GM18861 (cell line): Measurements from ENCODE around the gene PTPRR.

Experiments used
- ATAC-seq: cut with Tn5 transposase; IDR thresholded peaks from one replicate; pipeline ENCODE4 v1.9.1; 2021; ENCODE audit not compliant: unreplicated experiment

The PTPRR gene, protein sequence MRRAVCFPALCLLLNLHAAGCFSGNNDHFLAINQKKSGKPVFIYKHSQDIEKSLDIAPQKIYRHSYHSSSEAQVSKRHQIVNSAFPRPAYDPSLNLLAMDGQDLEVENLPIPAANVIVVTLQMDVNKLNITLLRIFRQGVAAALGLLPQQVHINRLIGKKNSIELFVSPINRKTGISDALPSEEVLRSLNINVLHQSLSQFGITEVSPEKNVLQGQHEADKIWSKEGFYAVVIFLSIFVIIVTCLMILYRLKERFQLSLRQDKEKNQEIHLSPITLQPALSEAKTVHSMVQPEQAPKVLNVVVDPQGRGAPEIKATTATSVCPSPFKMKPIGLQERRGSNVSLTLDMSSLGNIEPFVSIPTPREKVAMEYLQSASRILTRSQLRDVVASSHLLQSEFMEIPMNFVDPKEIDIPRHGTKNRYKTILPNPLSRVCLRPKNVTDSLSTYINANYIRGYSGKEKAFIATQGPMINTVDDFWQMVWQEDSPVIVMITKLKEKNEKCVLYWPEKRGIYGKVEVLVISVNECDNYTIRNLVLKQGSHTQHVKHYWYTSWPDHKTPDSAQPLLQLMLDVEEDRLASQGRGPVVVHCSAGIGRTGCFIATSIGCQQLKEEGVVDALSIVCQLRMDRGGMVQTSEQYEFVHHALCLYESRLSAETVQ

DNA sequence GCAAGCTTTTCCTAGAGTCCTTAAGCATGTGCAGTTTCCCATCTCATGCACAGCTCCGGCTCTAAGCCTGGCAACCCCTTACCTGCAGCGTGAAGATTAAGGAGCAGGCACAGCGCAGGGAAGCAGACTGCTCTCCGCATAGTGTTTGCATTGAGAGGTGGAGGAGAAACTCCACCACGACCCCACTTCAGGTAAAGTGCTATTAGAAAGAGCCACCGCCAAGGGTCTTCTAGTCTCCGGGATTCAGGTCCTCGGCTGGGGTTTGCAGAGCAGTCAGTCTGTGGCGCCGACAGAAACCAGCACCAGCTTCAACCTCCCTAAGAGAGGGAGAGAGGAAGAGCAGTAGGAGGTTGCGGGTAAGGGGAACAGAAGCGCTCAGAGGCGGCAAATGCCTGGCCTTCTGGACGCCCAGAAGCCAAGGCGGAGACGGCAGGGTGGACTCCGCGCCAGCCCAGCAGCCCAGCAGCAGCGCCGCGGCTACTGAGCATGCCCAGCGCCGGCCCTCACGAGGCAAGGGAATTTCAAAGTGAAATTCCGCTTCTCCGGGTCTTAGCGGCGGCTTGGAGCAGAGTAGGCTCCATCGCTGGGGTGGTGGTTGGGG is at the start of gene PTPRR:
PTPRR (minus strand) TSS at position 488 of the 601 bp plus-strand sequence; CDS start at position 140, 348 bp downstream.
- no peak for ATAC-seq

DNA sequence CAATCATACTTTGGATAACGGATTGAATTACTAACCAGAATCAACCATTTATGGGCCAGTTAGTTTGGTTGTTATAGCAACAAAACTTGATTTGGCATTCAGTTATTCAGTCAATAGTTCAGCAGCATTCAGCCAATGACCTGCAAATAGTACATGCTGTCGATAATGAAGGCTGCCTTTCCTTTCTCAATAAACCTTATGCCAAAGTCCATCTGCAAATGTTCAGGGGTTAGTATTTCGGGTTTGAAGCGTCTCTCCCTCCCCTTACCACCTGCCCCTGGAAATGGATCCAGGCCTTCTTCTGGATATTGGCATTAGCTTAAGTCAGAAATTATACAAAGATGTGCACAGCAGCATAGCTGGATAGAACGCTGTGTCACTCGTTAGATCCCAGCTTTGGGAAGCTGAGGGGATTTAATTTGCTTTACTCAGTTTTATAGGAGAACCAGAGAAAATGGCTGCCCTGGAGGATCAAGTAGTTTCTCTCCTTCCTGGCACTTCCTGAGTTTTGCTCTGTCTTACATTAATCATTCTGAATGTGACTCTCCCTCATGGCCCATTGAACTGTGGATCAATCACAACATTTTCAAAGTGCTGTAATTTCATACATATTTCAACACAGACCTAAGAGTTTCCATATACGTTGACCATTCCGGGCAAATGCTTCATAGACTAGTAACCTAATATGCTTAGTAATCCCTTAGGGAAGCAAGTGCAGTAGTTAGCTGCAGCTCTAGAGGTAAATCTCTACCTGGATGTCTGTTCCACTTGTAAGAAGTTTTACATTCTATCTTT is 46.7 kb upstream of the PTPRR start:
- no peak for ATAC-seq

DNA sequence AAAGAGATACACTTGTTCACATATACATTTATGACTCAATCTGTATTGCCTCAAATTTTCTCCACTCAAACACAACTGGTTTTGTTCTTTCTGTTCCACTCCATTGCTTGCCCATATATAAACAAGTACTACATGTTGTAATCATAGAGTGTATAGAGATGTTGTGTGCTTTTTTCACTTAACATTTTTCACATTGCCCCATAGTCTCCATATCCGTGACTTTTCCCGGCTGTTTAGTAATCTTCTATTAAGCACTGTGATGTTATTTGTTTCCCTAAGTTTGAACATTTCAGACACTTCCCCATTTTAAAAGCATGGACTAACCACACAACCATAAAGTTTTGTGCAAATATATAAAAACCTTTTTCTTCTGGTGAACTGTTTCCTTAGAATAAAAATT is 45.5 kb upstream of the PTPRR start:
- no peak for ATAC-seq

DNA sequence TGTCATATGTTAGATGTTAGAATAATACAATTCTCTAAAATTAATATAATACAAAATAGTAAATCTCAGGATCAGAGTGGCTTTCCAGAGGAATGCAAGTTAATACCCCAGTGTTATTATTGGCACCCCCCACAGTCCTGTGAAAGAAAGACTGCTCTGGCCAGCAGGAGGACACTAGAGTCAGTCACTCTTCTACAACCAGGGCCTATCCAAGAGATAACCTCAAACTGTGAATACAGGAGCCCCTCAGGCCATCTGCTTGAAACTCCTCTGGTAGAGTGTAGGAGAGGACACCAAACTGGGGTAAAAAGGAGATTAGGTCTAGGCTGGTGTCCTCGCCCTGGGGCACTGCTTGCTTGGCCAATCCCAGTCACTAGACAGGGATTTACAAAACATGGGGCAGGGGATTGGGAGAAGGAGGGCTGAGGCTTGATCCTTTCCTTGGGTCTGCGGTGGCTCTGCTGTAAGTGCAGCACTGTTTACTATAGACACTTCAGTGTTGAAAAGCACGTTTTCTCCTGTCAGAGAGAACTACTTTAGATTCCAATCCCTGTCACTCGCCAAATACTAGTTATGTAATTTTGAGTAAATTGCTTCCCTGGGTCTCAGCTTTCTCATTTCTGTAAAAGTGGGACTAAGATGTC is 44.5 kb upstream of the PTPRR start:
- no peak for ATAC-seq

DNA sequence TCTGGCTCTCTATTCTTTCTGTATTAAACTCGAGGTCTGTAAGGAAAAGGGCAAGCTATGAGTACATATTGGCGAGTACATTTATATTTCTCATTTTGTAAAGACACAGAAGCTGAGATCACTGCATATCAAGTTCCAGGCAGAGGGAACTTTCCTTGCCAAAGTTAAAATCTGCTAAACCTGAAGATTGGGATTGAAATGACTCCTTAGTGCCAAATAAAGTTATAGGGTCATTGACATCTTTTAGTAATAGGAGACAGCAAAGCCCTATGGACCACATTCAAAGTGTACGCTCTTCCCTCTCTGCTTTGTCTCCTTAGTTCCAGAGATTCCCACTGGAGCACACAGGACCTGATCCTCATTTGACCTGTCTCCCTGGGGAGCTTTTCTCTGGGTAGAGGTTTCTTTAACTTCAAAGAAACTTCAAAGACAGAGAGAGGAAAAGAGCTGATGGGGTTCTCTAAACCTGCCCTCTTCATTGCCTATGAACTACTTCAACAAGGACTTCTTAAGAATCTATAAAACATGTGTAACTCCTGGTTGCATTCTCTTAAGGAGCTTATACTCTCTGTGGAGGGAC is 42.6 kb upstream of the PTPRR start:
- no peak for ATAC-seq

DNA sequence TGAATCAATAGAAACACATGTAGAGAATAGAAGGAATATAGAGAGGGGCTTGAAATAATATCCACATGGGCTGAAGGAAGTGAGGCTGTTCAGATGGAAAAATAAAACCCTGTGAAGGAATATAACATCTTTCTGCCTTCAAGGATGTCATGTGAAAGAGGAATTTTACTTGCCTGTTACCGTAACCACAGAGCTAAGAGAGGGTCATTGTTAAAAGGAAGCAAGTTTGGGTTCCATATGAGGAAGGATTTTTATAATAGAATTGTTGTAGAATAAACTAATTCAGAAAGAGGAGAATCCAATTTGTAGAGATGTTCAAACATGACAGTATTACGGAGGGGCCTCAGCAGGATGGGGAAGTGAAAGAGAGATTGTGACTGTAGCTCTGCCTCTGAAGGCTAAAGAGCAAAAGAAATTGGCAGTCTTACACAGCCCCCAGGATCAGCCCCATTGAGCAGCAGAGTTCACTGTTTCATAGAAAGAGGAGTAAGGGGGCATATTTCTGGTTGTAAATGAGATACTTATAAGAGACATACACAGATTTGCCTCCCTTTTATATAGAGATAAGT is 41.8 kb upstream of the PTPRR start:
- peak; percentile 66 for ATAC-seq

DNA sequence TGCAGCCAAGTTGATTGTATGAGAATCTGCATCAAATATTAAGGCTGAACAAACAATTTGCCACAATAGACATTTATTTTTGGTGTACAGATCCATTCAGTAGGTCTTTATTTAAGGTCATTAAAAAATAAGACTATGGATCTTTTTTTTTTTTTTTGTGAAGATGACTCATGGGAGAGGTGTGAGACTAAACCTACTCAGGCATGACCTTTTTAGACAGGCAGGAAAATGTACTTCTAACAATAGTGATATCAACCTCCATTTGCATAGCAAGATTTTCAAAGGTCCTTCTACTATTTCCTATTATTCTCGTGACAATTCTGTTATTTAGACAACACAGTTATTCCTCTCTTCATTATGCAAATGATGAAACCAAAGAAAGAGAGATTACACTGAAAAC is 39.9 kb upstream of the PTPRR start:
- no peak for ATAC-seq

DNA sequence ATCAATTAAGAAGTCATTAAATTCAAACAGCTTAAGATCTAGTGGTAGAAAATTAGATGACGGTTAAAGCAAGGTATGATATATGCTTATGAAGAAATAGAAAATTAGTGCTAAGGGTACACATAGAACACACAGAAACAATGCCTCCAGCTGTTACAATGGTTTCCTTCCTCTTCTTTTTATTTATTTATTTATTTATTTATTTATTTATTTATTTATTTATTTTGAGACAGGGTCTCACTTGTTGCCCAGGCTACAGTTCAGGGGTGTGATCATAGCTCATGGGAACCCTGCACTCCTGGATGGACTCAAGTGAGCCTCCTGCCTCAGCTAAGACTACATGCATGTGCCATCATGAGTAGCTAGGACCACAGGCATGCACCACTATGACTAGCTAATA is 34.9 kb upstream of the PTPRR start:
- no peak for ATAC-seq

DNA sequence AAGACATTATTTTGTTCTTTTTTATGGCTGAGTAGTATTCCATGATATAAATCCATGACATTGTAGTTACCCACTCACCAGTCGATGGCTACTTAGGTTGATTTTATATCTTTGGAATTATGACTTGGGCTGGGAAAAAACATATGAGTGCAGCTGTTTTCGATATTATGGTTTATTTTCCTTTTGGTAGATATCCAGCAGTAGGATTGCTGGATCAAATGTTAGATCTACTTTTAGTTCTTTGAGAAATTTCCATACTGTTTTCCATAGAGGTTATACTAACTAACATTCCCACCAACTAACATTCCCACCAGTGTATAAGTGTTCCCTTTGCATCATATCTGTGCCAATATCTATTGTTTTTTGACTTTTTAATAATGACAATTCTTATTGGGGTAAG is 29.9 kb upstream of the PTPRR start:
- ATAC-seq, result no peak

DNA sequence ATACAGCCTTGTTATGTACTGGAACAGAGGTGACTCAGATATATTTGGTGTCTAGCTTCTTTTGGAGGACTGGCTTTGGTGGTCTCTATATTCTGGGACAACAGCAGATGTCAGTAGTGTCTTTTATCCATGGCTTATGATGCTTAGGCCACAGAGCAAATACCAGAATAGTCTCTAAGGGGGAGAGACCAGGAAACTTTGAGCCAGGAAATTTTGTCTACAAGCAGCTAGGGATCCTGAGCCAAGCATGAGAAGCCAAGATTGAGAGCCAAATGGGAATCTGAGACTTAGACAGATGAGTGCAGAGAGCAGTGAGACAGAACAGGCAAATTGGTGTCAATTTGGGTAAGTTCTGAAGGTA is 28.4 kb upstream of the PTPRR start:
- ATAC-seq, result no peak

DNA sequence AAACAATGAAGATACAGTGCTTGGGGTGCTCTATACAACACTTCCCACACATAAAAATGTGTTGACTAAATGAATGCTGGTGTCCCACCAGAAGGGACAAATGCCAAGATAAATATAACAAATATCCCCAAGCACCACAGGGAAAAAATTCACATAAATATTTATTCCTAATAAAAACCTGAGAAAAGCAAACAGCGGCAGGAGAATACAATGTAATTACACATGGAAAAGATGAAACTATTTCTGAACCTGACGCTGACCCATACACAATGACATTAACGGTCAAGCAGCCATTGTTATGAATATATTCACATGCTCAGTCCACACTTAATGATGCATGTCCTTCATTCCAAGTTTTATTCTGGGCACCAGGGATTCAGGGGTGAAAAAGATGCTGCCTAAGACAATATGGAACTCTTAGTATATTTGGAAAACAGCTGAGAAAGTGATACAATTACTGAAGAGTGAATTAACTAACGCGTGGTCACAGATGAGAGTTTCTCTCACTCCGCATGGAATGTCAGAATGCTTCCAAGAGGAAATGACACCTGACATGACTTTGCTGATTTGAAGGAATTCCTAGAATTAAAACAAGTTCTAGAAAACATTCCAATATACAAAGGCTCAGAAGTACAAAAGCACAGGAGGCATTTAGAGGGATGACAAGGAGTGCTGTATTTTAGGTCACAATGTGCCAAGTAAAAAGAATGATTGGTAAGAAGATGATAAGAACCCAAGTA is 27.9 kb upstream of the PTPRR start:
- ATAC-seq, result no peak

DNA sequence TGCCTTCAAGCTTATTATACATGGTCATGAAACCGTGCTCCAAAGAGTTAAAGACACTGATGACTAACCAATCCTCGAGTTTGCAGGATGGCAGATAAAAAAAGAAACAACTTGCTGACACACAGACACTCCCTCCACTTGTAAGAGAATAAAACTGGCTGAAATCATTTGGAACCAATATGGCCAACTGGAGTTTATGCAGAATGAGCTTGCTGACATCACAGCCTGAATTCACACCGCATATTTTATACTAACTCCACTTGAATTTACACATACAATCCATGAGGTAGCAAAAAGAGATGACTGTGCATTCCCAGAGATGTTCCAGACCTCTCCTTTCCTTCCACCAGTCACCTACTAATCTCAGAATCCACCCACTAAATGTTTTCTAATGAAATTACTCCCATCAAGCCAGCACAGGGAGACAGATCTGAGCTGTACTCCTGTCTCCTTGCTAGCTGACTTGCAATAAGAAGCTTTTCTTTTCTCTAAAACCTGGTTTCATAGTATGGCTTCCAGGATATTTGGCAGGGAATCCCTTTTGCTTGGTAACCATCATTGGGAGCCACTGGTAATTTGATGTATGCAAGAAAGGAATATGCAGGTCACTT is 15.8 kb upstream of the PTPRR start:
- no peak for ATAC-seq

DNA sequence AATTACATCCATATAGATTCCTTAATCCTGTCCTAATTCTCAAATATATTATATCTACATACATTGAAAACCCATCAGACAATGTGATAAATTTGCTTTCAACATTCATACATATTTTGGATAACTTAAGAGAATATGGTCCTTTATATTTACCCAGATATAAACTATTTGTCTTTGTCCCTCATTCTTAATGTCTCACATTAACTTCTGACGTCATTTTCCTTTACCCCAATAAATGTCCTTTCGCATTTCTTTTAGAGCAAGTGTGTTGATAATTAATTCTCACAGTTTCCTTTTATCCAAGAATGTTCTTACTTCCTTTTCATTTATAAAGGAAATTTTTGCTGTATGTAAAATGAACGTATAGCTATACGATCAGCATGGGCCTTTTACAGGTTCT is 12.6 kb upstream of the PTPRR start:
- no peak for ATAC-seq

DNA sequence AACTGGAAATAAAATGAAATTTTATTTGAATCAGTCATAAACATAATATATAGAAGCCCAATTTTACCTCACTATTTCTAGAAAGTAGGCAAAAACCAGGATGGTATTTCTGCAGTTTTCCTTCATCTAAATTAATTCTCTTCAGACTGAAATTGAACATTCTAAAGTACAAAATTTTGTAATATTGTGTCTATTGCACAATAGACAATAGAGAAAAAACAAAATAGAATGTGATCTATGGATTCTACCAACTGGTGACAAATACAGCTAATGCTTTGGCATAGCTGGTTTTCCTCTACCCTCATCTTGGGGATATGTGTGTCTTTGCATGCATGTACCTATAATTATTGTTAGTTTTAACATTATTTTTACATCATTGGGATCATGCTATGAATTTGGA is 8.5 kb upstream of the PTPRR start:
- no peak for ATAC-seq

DNA sequence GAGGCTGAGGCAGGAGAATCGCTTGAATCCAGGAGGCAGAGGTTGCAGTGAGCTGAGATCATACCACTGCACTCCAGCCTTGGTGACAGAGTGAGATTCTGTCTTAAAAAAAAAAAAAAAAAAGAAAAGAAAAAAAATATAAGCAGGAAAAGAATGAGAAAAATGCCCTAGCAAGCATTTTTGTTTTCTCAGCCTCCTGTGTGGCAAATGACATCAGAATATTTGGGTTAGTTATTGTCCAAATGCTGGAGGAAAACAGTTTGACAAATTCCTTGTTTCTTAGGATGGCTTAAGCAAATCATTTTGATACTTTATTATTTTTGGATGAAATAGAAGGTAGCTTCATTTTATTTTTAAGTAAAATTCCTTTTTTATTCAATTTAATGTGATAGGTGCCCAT is 7.5 kb upstream of the PTPRR start:
- no peak for ATAC-seq

DNA sequence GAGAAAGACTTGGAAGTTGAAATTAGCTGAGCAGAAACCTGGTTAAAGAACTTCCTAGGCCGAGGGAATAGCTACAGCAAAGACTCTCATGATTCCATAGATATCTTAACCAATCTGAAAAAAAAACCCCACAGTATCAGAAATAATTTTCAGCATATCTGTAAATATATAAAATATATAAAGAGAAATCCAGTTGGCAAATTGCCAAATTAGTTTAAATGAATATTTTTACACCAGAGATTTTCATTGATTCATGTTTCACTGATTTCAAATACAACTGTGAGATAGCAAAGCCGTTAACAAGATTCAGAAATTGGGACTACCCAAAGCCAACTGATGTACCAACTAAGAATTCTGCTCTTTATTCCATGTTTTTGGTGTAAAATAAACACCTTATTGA is 6.8 kb upstream of the PTPRR start:
- no peak for ATAC-seq

DNA sequence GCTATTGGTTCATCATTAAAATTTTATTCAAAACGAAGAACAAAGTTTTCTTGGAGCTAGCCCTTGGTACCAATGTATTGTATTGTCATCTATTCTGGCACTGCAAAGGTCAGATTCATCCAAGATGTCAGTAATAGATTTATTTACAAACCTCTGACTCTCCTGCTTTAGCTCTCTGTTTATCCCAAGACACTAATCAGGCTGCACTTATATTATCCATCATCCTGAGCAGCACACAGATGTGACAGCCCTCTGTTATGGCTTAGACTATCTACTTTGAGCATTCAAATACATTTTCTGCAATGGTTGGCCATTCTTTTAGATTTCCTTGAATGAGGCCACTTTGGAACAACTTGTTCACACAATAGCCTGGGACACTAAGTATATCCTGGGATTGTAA is 5.0 kb upstream of the PTPRR start:
- ATAC-seq, result no peak

DNA sequence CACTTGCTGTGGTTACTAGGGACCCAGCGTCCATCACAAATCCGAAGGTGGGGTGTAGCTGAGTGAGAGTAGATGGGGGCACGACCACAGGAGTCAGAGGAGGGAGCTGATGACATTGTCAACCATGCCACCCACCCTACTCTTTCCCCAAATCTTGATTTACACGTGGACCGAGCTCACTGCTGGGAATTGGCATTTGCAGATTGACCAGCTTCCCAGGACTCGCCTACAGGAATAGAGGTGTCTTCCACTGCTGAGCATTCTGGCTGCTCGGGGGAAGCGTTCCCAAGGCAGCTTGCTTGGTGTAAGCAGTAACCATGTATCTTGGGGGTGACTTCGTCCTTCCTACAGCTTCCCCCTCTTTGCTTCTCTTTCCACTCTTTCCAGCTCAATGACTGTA is 353 bp upstream of the PTPRR start:
- no peak for ATAC-seq

DNA sequence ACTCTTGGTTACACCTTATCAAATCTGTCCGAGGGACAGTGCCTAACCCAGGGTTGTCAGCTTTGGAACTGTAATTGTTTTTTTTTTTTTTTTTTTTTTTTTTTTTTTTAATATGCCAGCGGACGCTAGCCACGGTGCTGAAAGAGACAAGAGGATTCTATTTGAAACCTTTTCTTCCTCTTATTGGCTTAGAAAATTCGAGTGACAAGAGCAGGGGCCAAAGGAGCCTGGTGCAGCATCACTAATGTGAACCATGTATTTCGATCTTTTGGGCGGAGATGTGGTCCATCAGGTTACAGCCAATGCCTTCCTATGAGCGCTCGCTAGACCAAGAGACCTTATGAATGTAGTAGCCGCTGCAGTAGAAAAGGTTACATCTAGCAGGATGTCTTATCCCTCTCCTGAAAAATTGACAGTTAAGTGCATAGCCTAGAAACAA is 922 bp downstream of the PTPRR start:
- ATAC-seq, result no peak
